ENCODE results near the gene GNG7.
"Not testable (repeated sequence)": the region's sequence is repeated elsewhere in the genome, so short reads cannot be mapped to it uniquely, and the experiment has no call there.

The GNG7 gene

GRCh38 chr19:2561895-2562294, 140.6 kb downstream of the GNG7 start:
- Histone ChIP-seq H3K9ac (peak overlapping the region; percentile 60; the same call in 1 of the 2 replicates), H3K4me3 (peak overlapping the region; percentile 41), H3K27ac (peak overlapping the region; percentile 63), H3K36me3 (peaks cover 43% of the 10 kb centered on the region), H3K4me2 (peak overlapping the region; percentile 79), H3K4me1 (peaks cover 86% of the 10 kb centered on the region), H3K9me3 (no peaks in the 10 kb centered on the region), H3K27me3 (no peaks in the 10 kb centered on the region), H4K20me1 (peaks cover 100% of the 10 kb centered on the region)
- TF ChIP-seq Cebpa-rat (IDR thresholded peaks at IDR 0.05), result no peak

- H3K27me3 ChIP-seq, result no peaks in the 10 kb centered on the region
- no peak overlapping the region for H3K4me3 ChIP-seq
- TF ChIP-seq Cebpa-rat (IDR thresholded peaks at IDR 0.05), result no peak
- peaks cover 100% of the 10 kb centered on the region for H4K20me1 ChIP-seq
- H3K36me3 ChIP-seq, result peaks cover 37% of the 10 kb centered on the region
- no peaks in the 10 kb centered on the region for H3K9me3 ChIP-seq
- peak overlapping the region; percentile 79 for H3K4me2 ChIP-seq
- H3K4me1 ChIP-seq, result peaks cover 86% of the 10 kb centered on the region
- peak overlapping the region; percentile 62; the same call in 1 of the 2 replicates for H3K27ac ChIP-seq
- 0 out of 2 replicates have a peak overlapping the region, but pooled peaks have one; percentile 18 for H3K9ac ChIP-seq
Measured at GRCh38 chr19:2561221-2561620, 141.3 kb downstream of the GNG7 start.

- H3K4me3 ChIP-seq, result no peak overlapping the region
- no peak overlapping the region for H3K9ac ChIP-seq
- H3K27me3 ChIP-seq, result no peaks in the 10 kb centered on the region
- H3K27ac ChIP-seq, result 0 out of 2 replicates have a peak overlapping the region, but pooled peaks have one; percentile 9
- H3K9me3 ChIP-seq, result no peaks in the 10 kb centered on the region
- peaks cover 100% of the 10 kb centered on the region for H4K20me1 ChIP-seq
- TF ChIP-seq Cebpa-rat (IDR thresholded peaks at IDR 0.05), result no peak
- peak overlapping the region; percentile 79 for H3K4me2 ChIP-seq
- H3K36me3 ChIP-seq, result peaks cover 39% of the 10 kb centered on the region; the same call in 1 of the 2 replicates
- peaks cover 93% of the 10 kb centered on the region for H3K4me1 ChIP-seq
Measured at GRCh38 chr19:2560369-2560768, 142.1 kb downstream of the GNG7 start.

- Histone ChIP-seq H3K9ac (peak overlapping the region; percentile 53), H3K27ac (no peak overlapping the region), H3K4me1 (peaks cover 90% of the 10 kb centered on the region), H3K9me3 (no peaks in the 10 kb centered on the region), H3K4me3 (no peak overlapping the region), H3K4me2 (peak overlapping the region; percentile 58), H3K27me3 (no peaks in the 10 kb centered on the region), H3K36me3 (peaks cover 42% of the 10 kb centered on the region; the same call in 1 of the 2 replicates), H4K20me1 (peaks cover 95% of the 10 kb centered on the region)
- TF ChIP-seq Cebpa-rat (IDR thresholded peaks at IDR 0.05), result no peak
Measured at GRCh38 chr19:2558543-2558942, 144.0 kb downstream of the GNG7 start.

GRCh38 chr19:2558131-2558530, 144.4 kb downstream of the GNG7 start:
- H3K27ac ChIP-seq, H3K4me3 ChIP-seq, H3K9me3 ChIP-seq, H3K27me3 ChIP-seq: not testable (repeated sequence)
- Histone ChIP-seq H3K4me1 (peaks cover 86% of the 10 kb centered on the region), H3K4me2 (peak overlapping the region; percentile 58), H4K20me1 (peaks cover 92% of the 10 kb centered on the region), H3K9ac (peak overlapping the region; percentile 53), H3K36me3 (peaks cover 42% of the 10 kb centered on the region; the same call in 1 of the 2 replicates)

- Histone ChIP-seq H3K4me3 (no peak overlapping the region), H3K9me3 (no peaks in the 10 kb centered on the region), H3K9ac (no peak overlapping the region), H3K4me2 (peak overlapping the region; percentile 58), H3K36me3 (peaks cover 42% of the 10 kb centered on the region; the same call in 1 of the 2 replicates), H3K4me1 (peaks cover 86% of the 10 kb centered on the region), H3K27ac (no peak overlapping the region), H4K20me1 (peaks cover 92% of the 10 kb centered on the region), H3K27me3 (no peaks in the 10 kb centered on the region)
- no peak for TF ChIP-seq Cebpa-rat (IDR thresholded peaks at IDR 0.05)
Measured at GRCh38 chr19:2557093-2557440, 145.4 kb downstream of the GNG7 start.

- Histone ChIP-seq H4K20me1 (peaks cover 91% of the 10 kb centered on the region), H3K36me3 (peaks cover 42% of the 10 kb centered on the region; the same call in 1 of the 2 replicates), H3K27me3 (no peaks in the 10 kb centered on the region), H3K4me1 (peaks cover 86% of the 10 kb centered on the region), H3K9ac (0 out of 2 replicates have a peak overlapping the region, but pooled peaks have one; percentile 0), H3K9me3 (no peaks in the 10 kb centered on the region), H3K27ac (peak overlapping the region; percentile 67), H3K4me3 (no peak overlapping the region), H3K4me2 (peak overlapping the region; percentile 58)
- TF ChIP-seq Cebpa-rat (IDR thresholded peaks at IDR 0.05), result no peak
Measured at GRCh38 chr19:2556221-2557092, 146.0 kb downstream of the GNG7 start.

GRCh38 chr19:2555422-2556220, 146.9 kb downstream of the GNG7 start:
- Histone ChIP-seq H3K9ac (0 out of 2 replicates have a peak overlapping the region, but pooled peaks have one; percentile 0), H3K4me1 (peaks cover 83% of the 10 kb centered on the region), H3K9me3 (no peaks in the 10 kb centered on the region), H3K4me3 (no peak overlapping the region), H3K4me2 (peak overlapping the region; percentile 58), H3K27me3 (no peaks in the 10 kb centered on the region), H3K27ac (peak overlapping the region; percentile 67), H4K20me1 (peaks cover 89% of the 10 kb centered on the region), H3K36me3 (peaks cover 41% of the 10 kb centered on the region)
- no peak for TF ChIP-seq Cebpa-rat (IDR thresholded peaks at IDR 0.05)

GRCh38 chr19:2554856-2555255, 147.6 kb downstream of the GNG7 start:
- no peak overlapping the region for H3K4me3 ChIP-seq
- no peaks in the 10 kb centered on the region for H3K27me3 ChIP-seq
- H3K9ac ChIP-seq, result no peak overlapping the region
- H3K4me2 ChIP-seq, result 0 out of 2 replicates have a peak overlapping the region, but pooled peaks have one; percentile 58
- no peak overlapping the region for H3K27ac ChIP-seq
- H4K20me1 ChIP-seq, result peaks cover 89% of the 10 kb centered on the region
- H3K9me3 ChIP-seq, result no peaks in the 10 kb centered on the region
- peaks cover 41% of the 10 kb centered on the region for H3K36me3 ChIP-seq
- peaks cover 83% of the 10 kb centered on the region for H3K4me1 ChIP-seq
- no peak for TF ChIP-seq Cebpa-rat (IDR thresholded peaks at IDR 0.05)
